GM20431 (cell line): ENCODE results near the gene MSL2.
"Not testable (repeated sequence)": the region's sequence is repeated elsewhere in the genome, so short reads cannot be mapped to it uniquely, and the experiment has no call there.

Experiments used
- in situ Hi-C: fragments of 300-500 bp; cut with MseI, MboI; formaldehyde crosslinking; loops from one replicate; pipeline ENCODE4 v1.15.0; 2020; ENCODE audit warnings: low sequenced_read_pairs; ENCODE audit not compliant: unreplicated experiment

Gene MSL2

GRCh38 chr3:136193278-136194054, 2.7 kb downstream of the MSL2 start:
- in situ Hi-C loops: no loop called here

- in situ Hi-C loops: no loop called here
Observed at GRCh38 chr3:136192831-136193230, 3.3 kb downstream of the MSL2 start.

GRCh38 chr3:136192195-136192594, 3.9 kb downstream of the MSL2 start:
- in situ Hi-C loops: not testable (repeated sequence)

GRCh38 chr3:136189859-136190617, 6.1 kb downstream of the MSL2 start:
- in situ Hi-C loops: no loop called here

- in situ Hi-C loops: no loop called here
Observed at GRCh38 chr3:136189043-136189442, 7.1 kb downstream of the MSL2 start.

- in situ Hi-C loops: no loop called here
Observed at GRCh38 chr3:136187868-136188267, 8.3 kb downstream of the MSL2 start.

GRCh38 chr3:136186846-136187245, 9.3 kb downstream of the MSL2 start:
- in situ Hi-C loops: no loop called here

GRCh38 chr3:136186344-136186743, 9.8 kb downstream of the MSL2 start:
- in situ Hi-C loops: no loop called here

- in situ Hi-C loops: no loop called here
Observed at GRCh38 chr3:136184703-136185102, 11.4 kb downstream of the MSL2 start.

- in situ Hi-C loops: no loop called here
Observed at GRCh38 chr3:136181741-136182140, 14.4 kb downstream of the MSL2 start.

- in situ Hi-C loops: no loop called here
Observed at GRCh38 chr3:136177876-136178275, 18.3 kb downstream of the MSL2 start.

GRCh38 chr3:136173939-136174490, 22.1 kb downstream of the MSL2 start:
- in situ Hi-C loops: no loop called here

GRCh38 chr3:136171097-136171542, 25.0 kb downstream of the MSL2 start:
- in situ Hi-C loops: no loop called here

- in situ Hi-C loops: not testable (repeated sequence)
Observed at GRCh38 chr3:136168236-136168635, 27.9 kb downstream of the MSL2 start.

GRCh38 chr3:136166507-136166906, 29.6 kb downstream of the MSL2 start:
- in situ Hi-C loops: no loop called here

GRCh38 chr3:136163607-136164006, 32.5 kb downstream of the MSL2 start:
- in situ Hi-C loops: not testable (repeated sequence)

GRCh38 chr3:136162322-136162721, 33.8 kb downstream of the MSL2 start:
- in situ Hi-C loops: no loop called here

GRCh38 chr3:136161516-136161915, 34.6 kb downstream of the MSL2 start:
- in situ Hi-C loops: no loop called here

- in situ Hi-C loops: no loop called here
Observed at GRCh38 chr3:136152963-136153362, 43.2 kb downstream of the MSL2 start.

GRCh38 chr3:136152176-136152843, 43.8 kb downstream of the MSL2 start:
- in situ Hi-C loops: no loop called here

- in situ Hi-C loops: no loop called here
Observed at GRCh38 chr3:136151219-136151618, 44.9 kb downstream of the MSL2 start.
